ENCODE results near the gene CS.

GRCh38 chr12:56334490-56334793 is 34.3 kb upstream of the CS start:
- TF ChIP-seq RAD21 (IDR thresholded peaks at IDR 0.05; ENCODE audit: low read depth) (no peak), REST (IDR thresholded peaks at IDR 0.05; ENCODE audit: low read depth) (no peak), USF1 (IDR thresholded peaks at IDR 0.05) (no peak), EP300 (IDR thresholded peaks at IDR 0.05; ENCODE audit: borderline replicate concordance) (no peak), EGR1 (IDR thresholded peaks at IDR 0.05) (no peak), FOXM1 (IDR thresholded peaks at IDR 0.05; ENCODE audit: borderline replicate concordance, low read depth) (no peak)
- TF ChIP-seq, protein P1, sequence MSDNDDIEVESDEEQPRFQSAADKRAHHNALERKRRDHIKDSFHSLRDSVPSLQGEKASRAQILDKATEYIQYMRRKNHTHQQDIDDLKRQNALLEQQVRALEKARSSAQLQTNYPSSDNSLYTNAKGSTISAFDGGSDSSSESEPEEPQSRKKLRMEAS (IDR thresholded peaks at IDR 0.05) = no peak

Data from Ishikawa (cell line).